HG03342 (cell line): ENCODE results near the gene SLC29A1.

Source experiments
- ATAC-seq: cut with Tn5 transposase; IDR thresholded peaks from one replicate; pipeline ENCODE4 v1.9.1; 2021; ENCODE audit warnings: mild to moderate bottlenecking, moderate library complexity; ENCODE audit not compliant: unreplicated experiment

Gene SLC29A1

GRCh38 chr6:44277763-44278162, 54.4 kb downstream of the SLC29A1 start:
- no peak for ATAC-seq

DNA sequence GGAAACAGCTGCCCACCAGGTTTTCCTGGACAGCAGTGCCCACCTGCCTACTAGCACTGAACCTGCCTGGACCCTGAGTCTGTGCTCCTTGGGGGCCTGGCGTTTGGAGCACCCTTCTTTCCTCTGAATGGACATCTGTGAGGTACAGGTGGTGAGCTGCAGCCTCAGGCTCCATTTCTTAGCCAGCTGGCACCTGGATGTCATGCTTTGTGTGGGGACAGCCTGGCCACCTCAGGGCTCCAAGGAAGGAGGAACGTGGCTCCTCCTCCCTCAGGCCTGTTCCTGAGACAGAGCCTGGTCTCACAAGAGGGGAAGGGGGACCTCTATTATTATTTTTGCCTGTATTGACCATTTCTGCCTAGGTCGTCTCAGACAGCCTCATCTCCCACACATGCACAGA, 54.9 kb downstream of the SLC29A1 start:
- no peak for ATAC-seq

DNA sequence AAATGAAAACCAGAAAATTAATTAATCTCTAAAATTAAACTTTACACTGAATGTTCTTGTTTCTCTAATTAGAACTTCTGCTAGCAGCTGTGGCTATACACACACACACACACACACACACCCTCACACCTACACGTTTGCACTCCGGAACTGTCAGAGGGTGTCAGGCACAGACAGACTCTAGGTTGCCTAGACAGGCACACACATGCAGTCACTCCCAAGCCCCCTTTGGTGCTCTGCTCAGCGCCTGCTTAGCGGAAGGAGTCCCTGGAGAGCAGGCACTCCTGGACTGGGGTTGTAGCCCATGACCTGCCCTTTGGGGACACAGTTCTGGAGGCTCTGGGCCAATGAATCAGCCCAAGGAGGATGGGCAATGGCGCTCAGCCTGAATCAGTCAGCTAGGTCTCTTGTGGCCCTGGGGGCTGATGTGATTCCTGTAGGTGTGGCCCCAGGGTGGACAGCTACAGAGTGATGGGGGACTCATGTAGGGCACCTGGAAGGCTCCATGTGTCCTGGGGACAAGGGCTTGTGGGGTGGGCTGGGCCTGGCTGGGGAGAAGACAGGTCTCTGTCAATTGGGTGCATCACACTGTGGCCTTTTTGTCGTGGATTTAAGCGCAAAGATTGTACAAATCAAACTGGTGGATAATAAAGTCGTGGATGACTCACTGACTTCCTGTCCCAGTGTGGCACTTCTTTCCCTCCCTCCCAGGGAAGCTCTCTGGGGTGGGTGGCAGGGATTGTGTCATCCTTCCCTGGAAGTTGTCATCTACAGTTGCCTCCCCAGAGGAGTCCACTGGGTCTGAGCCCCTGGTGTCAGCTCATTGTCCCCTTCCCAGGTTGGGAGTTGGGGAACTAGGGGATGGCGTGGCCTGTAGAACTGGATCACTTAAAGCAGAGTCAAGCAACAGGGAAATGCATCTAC, 55.6 kb downstream of the SLC29A1 start:
- ATAC-seq: no peak
